Activated effector memory CD4-positive, alpha-beta T cell treated with Interleukin-2 at 50 U/mL for 16 hours (primary cell): ENCODE data around the gene IFT122.
"Not testable (repeated sequence)": the region's sequence is repeated elsewhere in the genome, so short reads cannot be mapped to it uniquely, and the experiment has no call there.

ENCODE experiments used
- DNase-seq: peaks from one replicate; pipeline ENCODE4 v3.0.0-alpha.2; 2020

Gene IFT122

GRCh38 chr3:129501630-129502029, 61.6 kb downstream of the IFT122 start:
- DNase-seq, result no peak

GRCh38 chr3:129502641-129503408, 62.8 kb downstream of the IFT122 start:
- DNase-seq, result no peak

GRCh38 chr3:129503471-129504291, 63.7 kb downstream of the IFT122 start:
- DNase-seq, result no peak

- DNase-seq, result no peak
Measured at GRCh38 chr3:129504471-129505100, 64.6 kb downstream of the IFT122 start.

GRCh38 chr3:129505341-129505740, 65.3 kb downstream of the IFT122 start:
- no peak for DNase-seq

- no peak for DNase-seq
Measured at GRCh38 chr3:129506231-129506742, 66.3 kb downstream of the IFT122 start.

- no peak for DNase-seq
Measured at GRCh38 chr3:129507181-129507831, 67.3 kb downstream of the IFT122 start.

- no peak for DNase-seq
Measured at GRCh38 chr3:129512595-129512994, 72.6 kb downstream of the IFT122 start.

- DNase-seq, result no peak
Measured at GRCh38 chr3:129513705-129514104, 73.7 kb downstream of the IFT122 start.

- no peak for DNase-seq
Measured at GRCh38 chr3:129514110-129514509, 74.1 kb downstream of the IFT122 start.

- DNase-seq, result no peak
Measured at GRCh38 chr3:129514563-129514962, 74.5 kb downstream of the IFT122 start.

- DNase-seq, result not testable (repeated sequence)
Measured at GRCh38 chr3:129515108-129515820, 75.2 kb downstream of the IFT122 start.

GRCh38 chr3:129515821-129516432, 75.9 kb downstream of the IFT122 start:
- DNase-seq, result not testable (repeated sequence)

- no peak for DNase-seq
Measured at GRCh38 chr3:129517516-129517915, 77.5 kb downstream of the IFT122 start.

- no peak for DNase-seq
Measured at GRCh38 chr3:129518038-129518561, 78.1 kb downstream of the IFT122 start.

- no peak for DNase-seq
Measured at GRCh38 chr3:129518581-129518980, 78.6 kb downstream of the IFT122 start.

GRCh38 chr3:129519449-129519848, 79.4 kb downstream of the IFT122 start:
- DNase-seq, result no peak

- DNase-seq, result no peak
Measured at GRCh38 chr3:129519896-129520715, 80.1 kb downstream of the IFT122 start.

GRCh38 chr3:129520960-129521359, 80.9 kb downstream of the IFT122 start:
- DNase-seq, result no peak

GRCh38 chr3:129521611-129522010, 81.6 kb downstream of the IFT122 start:
- no peak for DNase-seq

- DNase-seq, result no peak
Measured at GRCh38 chr3:129522953-129523352, 82.9 kb downstream of the IFT122 start.
